CD4-positive, alpha-beta T cell treated with Interleukin-21 for 1 hour (primary cell): ENCODE measurements around the gene FBLN5.
A peak's percentile ranks its signal among the peaks of the same experiment; 100 is the strongest.

Experiments used
- DNase-seq: peaks from one replicate; pipeline ENCODE4 v3.0.0-alpha.2; 2020

Gene FBLN5, protein sequence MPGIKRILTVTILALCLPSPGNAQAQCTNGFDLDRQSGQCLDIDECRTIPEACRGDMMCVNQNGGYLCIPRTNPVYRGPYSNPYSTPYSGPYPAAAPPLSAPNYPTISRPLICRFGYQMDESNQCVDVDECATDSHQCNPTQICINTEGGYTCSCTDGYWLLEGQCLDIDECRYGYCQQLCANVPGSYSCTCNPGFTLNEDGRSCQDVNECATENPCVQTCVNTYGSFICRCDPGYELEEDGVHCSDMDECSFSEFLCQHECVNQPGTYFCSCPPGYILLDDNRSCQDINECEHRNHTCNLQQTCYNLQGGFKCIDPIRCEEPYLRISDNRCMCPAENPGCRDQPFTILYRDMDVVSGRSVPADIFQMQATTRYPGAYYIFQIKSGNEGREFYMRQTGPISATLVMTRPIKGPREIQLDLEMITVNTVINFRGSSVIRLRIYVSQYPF

DNA sequence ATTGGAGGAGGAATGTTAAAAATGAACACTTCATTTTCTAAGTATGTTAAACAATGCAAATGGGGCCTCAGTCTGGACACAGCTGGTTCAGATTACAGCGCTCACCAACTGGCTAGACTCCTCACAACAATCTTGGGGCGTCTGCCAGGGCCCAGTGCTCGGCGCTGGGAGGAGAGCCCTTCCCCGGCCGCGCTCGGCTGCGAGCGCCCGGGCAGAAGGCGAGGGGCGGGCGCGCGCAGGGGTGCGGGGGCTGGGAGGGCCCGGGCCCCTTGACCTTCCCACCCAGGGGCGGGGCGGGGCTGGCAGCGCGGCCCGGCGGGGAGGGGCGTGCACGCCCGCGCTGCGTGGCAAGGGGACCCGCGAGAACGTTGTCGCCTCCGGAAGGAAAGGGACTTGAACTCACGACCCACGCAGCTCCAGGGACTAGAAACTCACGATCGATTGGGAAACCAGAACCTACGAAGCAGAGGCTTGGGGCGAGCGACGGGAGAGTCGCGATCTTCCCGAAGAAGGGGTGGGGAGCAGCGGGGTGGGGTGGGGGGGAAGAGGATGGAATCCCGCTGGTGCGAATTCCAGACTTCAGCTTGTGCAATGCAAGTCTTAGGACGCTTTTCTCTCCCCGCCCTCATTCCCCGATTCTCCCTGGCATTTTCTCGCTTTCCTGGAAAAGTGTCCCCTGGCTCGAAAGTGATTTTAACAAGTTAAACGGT lies at the start of gene FBLN5:
Gene FBLN5, minus strand, starts transcription at position 220 of the 710 bp plus-strand sequence. CDS start 465 bp downstream, outside the sequence.
- DNase-seq, result peak; percentile 27

DNA sequence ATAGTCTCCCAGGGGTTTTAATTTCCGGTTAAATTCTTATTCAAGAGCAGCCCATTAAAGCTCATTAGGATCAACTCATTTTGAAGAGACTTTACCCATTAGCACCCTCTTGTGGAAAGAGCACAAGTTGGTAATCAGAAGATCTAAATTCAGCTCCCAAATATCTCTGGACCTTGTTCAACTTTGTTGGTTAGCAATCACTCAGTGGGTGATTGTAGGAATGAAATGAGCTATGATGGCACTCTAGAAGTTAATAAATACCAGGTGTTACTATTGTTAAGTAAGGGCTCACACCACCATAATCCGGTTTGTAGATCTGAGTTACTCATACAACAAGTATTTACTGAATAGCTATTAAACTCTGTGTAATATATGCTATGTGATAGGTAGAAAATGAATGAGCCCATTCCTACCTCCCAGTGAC lies 49.5 kb upstream of the FBLN5 start:
- peak; percentile 54 for DNase-seq

DNA sequence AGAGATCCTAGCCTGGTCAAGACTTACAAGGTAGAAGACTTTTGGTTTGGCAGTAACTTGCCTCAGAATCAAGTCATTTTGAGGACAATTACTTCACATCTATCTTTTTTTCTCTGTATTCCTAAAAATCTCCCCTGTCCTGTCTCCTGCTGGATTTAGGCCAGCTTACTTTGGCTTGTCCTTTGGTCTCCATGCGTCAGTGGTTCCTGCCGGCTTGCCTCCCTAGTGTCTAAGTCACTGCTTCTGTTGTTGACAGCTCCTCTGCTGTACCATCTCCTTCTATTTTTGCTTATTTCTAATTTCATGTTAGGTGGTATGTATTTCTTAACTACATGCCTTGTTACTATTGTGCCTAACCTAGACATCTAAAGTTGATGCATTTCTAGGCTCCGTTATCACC lies 39.7 kb upstream of the FBLN5 start:
- no peak for DNase-seq

DNA sequence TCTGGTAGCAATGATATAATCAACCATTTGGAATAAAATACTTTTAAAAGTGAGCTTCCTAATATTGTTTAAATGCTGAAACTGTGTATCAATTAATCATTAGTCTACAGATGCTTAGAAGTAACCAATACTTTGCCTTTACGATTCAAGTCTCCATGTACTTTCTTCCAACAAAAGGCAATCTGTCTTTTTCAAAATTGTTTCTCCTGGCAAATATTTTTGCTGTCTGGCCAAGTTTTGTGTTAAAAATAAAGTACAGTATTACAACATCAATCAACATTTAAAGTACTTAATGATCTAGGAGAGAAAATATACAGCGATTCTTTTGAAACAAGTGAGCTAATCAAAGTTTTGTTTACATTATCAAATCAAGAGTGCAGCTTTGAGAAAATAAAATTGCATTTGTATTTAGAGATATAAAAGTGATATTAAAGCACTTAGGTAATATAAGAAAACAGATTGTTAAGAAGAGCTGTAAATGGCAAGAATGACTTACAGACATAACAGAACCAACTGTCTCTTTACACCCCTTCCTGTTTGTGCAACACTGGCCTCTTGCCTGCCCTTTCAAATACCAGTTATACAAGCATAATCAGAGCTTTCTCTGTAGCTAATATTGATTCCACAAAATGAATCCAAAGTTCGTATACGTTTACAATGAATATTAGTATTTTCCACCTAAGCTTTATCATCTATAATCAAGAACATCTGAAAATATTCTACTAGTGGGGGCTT lies 38.2 kb upstream of the FBLN5 start:
- no peak for DNase-seq

DNA sequence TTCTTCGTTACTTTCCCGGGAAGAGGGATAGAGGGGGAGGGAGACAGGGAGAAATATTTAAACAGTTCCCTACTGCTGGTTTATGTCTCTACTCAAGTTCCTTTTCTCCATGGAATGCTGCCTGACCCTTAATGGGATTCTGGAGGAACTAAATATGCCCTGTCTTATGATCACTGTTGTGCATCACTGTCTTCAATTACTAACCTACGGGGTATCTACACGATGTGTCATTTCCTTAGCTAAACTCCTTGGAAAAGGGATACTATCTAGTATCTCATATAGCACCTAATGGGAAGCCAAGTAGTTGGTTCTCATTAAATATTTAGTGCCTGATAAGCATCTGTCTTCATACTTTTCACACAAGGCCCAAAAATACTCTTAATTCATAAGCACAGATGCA lies 37.5 kb upstream of the FBLN5 start:
- DNase-seq, result no peak

DNA sequence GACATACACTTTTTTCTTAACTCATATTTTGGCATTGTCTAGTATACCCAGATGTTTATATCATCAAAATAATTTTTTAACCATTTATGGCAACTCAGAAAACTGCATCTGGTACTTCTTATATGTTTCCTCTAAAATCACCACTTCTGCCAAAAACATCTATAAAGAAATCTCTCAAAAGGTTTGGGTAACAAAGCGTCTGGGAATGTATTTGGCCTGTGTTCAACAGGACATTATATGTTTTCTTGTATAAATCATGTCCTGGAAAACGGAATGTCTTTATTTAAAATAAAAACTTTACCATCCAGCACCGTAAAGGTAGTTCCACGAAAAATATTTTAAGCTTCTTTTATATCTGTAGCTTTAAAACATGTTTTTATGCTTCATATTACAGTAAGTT lies 36.1 kb upstream of the FBLN5 start:
- no peak for DNase-seq

DNA sequence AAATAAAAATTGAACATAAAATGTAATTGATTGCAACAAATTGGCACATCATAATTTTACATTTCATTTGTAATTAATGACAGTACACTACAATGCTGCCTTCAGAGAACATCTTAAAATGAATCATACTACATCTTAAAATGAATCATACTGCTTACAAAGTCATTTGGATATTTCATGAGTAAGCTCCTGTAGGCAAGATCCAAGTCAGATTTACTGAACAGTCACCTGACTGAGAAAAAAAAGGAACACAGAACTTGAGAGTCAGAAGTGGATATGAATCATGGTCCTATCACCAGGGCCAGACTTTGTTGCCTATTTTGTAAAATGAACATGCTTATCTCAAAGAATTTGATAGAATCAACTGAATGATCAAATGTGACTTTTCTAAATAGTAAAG lies 32.7 kb upstream of the FBLN5 start:
- DNase-seq, result no peak

DNA sequence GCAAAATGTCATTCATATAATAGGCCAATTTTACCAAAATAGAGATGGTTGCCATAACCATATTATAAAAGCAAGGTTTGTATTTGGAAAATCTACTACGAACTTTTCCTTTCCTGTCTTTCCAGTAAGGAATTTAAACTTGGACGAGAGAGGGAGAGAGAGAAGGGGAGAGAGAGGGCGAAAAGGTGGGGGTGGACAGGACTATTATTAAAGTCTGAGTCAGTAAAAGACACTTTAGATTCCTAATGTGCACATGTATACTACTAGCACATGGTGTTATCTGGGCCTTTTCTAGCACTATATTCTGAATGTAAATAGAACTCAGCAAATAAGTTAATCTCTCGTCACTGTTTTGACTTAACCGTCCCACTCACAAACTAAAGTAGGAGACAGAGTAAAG lies 30.4 kb upstream of the FBLN5 start:
- DNase-seq, result no peak

DNA sequence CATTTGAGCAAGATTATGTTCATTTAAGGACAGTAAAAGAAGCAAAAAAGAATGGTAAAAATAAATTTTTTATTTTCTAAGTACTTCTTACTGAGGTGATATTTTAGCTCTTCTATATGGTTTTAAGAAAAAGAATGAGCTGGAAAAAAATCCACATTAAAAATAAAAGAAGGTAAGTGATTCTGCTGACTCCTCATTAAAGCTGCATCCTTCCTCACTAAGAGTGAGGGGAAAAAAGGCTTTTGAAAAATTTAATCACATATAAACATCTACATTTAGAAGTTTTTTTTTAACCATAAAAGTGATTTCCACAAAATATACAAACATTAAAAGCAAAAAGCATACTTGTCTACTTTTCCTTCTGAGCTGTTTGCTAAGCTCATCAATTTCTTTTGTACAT lies 28.3 kb upstream of the FBLN5 start:
- no peak for DNase-seq

DNA sequence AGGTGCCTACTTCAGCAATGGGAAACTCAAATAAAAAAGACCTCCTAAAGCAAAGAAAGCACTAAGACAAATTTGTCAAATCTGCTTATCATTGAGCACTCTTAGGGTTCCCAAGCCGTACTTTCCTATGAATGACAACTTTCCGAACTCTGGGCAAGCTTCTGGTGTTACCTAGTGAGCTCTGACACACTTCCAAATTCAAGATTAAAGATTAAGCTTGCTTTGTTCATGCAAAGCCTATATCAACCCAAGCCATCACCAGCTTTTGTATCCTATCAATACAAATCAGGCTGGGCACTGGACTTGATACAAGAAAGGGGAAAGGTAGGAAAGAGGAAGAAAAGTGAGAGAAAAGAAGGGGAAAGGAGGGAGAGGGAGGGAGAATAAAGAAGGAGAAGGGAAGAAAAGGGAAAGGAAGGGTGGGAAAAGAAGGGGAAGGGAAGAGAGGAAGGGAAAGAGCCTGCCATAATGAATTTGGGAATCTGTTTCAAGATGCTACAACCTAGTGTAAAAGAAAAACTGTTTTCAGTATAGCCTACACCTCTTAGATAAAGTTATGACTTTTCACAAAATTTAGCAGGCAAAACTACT lies 23.8 kb upstream of the FBLN5 start:
- DNase-seq, result no peak

DNA sequence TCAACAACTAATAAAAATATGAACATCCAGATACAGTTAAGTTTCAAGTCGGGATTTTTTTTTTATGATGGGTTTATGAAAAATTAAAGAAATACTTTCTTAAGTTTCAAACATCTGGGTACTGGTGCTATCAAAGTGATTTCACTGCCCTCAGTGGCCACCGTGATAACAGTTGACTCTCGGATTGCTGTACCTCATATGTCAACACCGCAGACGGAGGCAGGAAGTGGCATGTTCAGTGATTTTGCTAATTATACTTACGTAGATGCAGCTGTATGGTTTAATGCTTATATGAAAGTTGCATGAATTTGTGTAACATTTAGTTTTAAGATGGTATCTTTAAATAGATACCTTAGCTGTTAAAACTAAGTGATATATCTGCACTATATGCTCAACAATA lies 20.8 kb upstream of the FBLN5 start:
- DNase-seq, result peak; percentile 46

DNA sequence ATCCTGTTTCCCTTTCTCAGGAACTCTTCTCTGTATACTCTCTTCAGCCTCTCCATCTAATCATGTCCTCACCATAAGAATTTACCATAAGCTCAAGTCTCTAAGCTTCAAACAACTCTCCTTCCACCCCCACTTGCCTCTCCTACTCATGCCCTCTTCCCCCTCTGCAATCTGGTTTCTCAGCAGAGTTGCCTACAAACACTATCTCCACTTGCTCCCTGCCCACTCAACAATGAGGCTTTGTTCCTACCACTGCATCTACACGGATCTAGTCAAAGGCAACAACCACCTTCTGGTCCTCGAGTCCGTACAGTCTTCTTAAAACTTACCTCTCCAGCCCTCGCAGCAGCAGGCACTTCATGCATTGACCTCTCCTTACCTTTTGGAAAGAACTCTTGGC lies 17.2 kb upstream of the FBLN5 start:
- no peak for DNase-seq

DNA sequence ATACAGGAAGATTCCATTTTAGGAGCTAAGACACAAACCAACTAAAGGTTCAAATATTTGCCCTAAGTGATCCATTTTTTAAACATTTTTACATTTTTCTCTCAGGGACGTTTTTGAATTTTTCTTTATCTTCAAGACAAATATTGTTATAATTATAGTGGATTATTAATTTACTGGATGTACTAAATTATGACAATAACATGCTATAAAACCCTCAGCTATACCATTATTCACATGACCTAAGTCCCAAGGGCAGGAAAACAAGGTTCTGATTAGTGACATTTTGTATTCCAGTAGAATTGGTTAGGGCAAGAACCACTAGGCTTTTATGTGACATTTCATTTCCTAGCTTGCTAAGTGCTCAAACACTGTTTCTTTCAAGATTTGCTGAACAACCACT lies 16.5 kb upstream of the FBLN5 start:
- no peak for DNase-seq

DNA sequence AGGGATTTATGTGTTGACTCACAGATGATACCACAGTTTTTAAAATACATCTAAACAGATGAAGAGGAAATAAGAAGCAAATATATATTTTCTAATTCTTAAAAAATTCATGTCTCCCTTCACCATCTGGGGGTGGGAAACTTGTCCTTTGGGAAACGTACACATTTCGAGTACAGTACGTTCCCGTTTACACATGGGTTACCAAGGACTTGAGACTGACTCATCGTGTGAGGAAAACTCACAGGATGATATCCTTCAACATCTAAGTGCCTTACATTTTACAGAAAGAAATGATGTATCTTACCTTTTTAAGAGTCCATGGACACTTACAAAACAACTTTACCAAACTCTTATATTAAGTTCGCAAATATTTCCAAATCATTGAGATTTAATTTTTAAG lies 16.0 kb upstream of the FBLN5 start:
- DNase-seq, result no peak

DNA sequence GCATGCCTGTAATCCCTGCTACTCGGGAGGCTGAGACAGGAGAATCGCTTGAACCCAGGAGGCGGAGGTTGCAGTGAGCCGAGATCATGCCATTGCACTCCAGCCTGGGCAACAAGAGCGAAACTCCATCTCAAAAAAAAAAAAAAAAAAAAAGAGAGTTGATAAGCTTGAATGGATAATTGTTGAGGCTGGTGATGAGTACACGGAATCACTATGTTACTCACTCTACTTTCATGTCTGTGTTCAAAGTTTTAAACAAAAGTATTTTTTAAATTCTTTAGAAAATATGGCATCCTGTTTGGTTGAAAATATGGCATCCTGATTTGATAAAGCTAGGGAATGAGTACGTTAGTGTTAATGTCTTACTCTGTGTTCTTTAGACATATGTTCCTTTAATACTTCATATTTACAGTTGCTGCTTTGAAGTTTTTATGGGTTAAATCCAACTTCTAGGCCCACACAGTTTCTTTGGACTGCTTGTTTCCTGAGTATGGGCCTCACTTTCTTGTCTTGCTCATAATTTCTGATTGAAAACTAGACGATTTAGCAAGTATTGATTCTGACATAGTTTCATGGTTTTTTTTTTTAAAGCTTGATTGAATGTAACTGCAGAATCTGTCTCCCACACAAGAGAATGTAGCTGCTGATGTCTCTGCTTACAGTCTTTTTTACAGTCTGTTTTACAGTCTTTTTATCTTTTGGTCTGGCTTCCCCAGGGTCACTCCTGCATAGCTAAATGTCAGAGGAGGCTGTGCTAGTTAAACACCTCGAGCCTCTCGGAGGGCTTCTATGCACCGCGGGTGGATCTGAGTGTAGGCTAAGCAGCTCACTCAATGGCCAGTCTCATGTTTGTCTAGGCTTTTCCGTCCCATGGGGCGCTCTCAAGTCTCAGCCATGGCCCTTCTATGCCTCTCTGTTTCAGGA lies 14.1 kb upstream of the FBLN5 start:
- no peak for DNase-seq

DNA sequence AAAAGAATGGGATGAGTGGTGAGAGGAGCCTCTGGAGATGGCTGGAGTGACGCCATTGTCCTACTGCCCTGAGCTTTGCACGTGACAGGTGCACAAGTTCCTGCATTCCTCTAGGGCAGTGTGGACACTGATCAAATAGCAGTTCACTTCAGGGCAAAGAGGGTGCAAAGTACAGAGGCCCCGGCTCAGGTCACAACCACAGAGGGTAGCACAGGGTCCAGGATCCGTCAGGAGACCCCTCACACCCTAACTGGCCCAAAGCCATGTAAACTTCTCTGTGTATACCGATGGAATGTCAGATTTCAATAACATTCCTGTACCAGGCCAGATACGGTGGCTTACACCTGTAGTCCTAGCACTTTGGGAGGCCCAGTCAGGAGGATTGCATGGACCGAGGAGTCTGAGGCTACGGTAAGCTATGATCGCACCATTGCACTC lies 10.4 kb upstream of the FBLN5 start:
- DNase-seq, result no peak

DNA sequence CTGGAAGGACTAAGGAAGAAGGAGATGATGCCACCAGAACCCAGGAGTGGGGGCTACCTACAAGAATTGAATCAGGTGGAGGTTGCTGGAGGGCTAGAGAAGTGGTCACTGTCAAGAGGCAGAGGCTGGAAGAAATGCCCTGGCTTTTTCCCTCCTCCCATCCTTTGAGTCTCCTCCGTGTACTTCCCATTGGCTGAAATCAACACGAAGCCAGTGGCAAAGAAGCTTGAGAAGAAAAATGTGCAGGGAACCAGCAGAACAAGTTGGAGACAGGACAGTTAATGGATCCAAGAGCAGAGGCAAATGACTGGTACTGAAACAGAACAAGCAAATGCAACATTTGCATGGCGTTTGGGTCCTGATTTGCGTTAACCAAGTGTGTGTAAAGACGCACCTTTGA lies 9.1 kb upstream of the FBLN5 start:
- DNase-seq, result no peak

DNA sequence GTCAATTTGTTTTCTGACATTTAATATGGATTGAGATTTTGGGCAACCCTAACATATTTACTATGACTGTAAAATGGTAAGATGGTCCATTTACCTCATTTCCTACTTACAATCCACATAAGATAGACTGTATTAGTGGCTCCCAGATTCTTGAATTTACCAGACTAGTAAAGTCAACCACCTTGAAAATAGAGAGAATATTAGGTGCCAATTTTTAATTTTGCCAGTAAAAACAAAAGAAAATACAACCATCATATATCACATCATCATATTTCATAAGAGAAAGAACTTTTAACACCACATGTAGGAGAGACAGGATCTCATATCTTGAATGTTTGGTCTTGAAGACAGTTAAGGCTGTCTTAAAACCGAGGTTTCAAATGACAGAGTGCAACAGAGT lies 7.7 kb upstream of the FBLN5 start:
- no peak for DNase-seq

DNA sequence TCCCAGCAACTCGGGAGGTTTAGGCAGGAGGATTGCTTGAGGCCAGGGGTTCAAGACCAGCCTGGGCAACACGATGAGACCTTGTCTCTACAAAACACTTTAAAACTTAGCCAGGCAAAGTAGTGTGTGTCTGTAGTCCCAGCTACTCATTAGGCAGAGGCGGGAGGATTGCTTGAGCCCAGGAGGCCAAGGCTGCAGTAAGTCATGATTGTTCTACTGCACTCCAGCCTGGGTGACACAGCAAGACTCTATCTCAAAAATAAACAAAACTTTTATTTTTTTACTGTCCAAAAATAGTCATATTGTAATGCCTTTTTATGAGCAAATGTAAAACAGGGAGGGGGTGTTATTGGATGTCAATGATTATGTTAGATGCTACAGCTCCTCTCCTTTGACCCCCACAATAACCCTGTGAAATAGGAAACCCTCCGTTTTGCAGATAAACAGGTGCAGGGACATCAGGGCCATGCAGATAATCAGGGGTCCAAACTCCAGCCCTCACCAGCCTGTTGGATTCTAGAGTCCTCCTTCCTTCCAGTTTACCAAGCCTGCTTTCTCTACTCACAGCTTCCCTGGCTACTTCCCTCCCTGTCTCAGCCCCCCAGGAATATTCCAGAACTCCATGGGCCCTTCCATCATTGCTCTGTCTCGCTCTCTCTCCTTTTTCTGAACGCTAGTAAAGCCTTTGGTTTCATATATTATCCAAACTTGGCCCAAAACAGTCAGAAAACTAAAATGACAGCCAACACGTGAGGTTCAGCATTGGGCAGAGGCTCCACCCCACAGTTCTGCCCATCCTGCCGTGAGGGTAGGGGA lies 5.9 kb upstream of the FBLN5 start:
- DNase-seq, result no peak

DNA sequence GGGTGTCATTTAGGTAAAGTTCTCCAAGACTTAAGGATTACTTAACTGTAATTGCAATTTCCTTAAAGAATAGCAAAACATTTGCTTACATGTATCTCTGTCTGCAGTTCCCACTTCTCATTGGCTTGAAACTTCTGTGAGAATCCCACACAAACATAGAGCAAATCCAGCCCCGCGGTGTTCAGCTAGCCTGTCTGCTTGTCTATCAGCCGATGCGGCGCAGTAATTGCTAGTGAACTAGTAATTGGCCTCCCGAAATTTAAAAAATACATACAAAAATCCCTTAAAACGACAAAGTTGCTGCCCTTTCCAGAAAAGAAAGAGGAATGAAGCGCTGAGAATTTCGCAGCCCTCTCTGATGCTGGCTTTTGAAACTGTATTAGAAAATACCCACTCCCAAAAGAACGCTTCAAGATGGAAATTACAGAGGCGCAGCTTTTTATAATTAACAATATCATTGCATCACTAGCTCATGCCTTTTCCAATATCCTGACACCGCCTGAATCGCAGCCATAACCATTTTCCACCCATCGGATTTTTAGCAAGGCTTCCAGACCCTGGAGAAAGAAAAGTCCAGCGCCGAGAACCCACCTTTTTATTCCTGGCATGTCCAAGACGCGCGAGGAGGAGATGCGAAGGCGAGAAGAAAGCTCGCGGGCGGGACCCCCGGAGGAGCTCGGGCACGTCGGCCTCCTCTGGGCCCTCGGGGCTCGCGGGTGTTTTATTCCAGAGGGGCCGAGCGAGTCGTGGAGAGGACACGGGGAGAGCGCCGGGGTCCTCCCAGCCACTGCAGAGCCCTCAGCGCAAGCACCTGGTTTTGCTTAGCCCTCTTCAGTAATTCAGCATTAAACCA lies 646 bp downstream of the FBLN5 start:
- peak; percentile 0 for DNase-seq
